Upper lobe of left lung (tissue), 6 donors: ENCODE data around the gene ACOT12. TPM values are rescaled to one million over a fixed set of nuclear protein-coding genes. Genes with fewer than 3 reads are reported as not detected.
A peak's percentile ranks its signal among the peaks of the same experiment; 100 is the strongest.

Experiments
- ATAC-seq, 2 donors: fragments of 200-7000 bp; cut with Tn5 transposase; one replicate each; pipeline ENCODE4 v1.9.1; 2022; ENCODE audit warnings: mild to moderate bottlenecking in 2 of 2, moderate library complexity in 2 of 2; ENCODE audit not compliant: low FRiP score in 2 of 2
- DNase-seq, 2 donors: peaks; one replicate each; pipeline ENCODE4 v3.0.0-alpha.2; 2019 to 2020
- H3K27ac ChIP-seq, 4 donors: fragments of 200-600 bp; sonication (generic); one replicate each; pipeline ENCODE4 v1.5.1; 2016 to 2019
- H3K27me3 ChIP-seq, 4 donors: fragments of 200-600 bp; sonication (generic); one replicate each; pipeline ENCODE4 v1.5.1; 2017 to 2019
- H3K36me3 ChIP-seq, 4 donors: fragments of 200-600 bp; sonication (generic); one replicate each; pipeline ENCODE4 v1.5.1; 2016 to 2019
- H3K4me1 ChIP-seq, 4 donors: fragments of 200-600 bp; sonication (generic); one replicate each; pipeline ENCODE4 v1.5.1; 2018 to 2019
- H3K4me3 ChIP-seq, 4 donors: fragments of 200-600 bp; sonication (generic); one replicate each; pipeline ENCODE4 v1.5.1; 2017 to 2019; ENCODE audit warnings: mild to moderate bottlenecking in 2 of 4, moderate library complexity in 1 of 4
- H3K9me3 ChIP-seq, 4 donors: fragments of 200-600 bp; sonication (generic); one replicate each; pipeline ENCODE4 v1.5.1; 2018 to 2019
- EP300 ChIP-seq, 4 donors: sonication (generic); formaldehyde crosslinking; IDR thresholded peaks; one replicate each; pipeline ENCODE4 v1.5.1; 2017; ENCODE audit warnings: antibody characterized with exemption in 4 of 4, control low read depth in 2 of 4
- POLR2A ChIP-seq, 4 donors: fragments of 450-650 bp; IDR thresholded peaks; one replicate each; pipeline ENCODE4 v1.5.1; 2016 to 2017; ENCODE audit warnings: antibody characterized with exemption in 4 of 4, mild to moderate bottlenecking in 2 of 4
- POLR2AphosphoS5 ChIP-seq, 2 donors: sonication (generic); formaldehyde crosslinking; IDR thresholded peaks; one replicate each; pipeline ENCODE4 v1.5.1; 2017; ENCODE audit warnings: antibody characterized with exemption in 2 of 2
- WGBS, 2 donors: methylation state at CpG; one replicate each; pipeline ENCODE4 v1.1.5; 2017 to 2018; 5-methylcytosine and 5-hydroxymethylcytosine counted together
- total RNA-seq, 6 donors: library from RNA; depleted of rRNA in 4 of 6; stranded (reverse); fragments of >200 nt in 4 of 6; gene quantifications; one replicate each; pipeline versions ENCODE4 v1.1.0 to v1.2.1, GENCODE V29; 2016 to 2021
- TF ChIP-seq, protein P1 (sequence below), 6 experiments: fragments of 450-650 bp in 4 of 6; fragments of 200-600 bp in 2 of 6; sonication (generic) in 2 of 6; IDR thresholded peaks; one replicate each; pipeline ENCODE4 v1.5.1; 2016 to 2019; ENCODE audit warnings: antibody characterized with exemption in 6 of 6
- donor health status: DM: no; HTN: no; CAD: no; lungs with moderate emphysema.
- donor health status: DM: no; HTN: yes; CAD: no; lungs with severe emphysema.

ACOT12 gene
- total RNA-seq, 6 donors from 2014 or later, result not detected

DNA sequence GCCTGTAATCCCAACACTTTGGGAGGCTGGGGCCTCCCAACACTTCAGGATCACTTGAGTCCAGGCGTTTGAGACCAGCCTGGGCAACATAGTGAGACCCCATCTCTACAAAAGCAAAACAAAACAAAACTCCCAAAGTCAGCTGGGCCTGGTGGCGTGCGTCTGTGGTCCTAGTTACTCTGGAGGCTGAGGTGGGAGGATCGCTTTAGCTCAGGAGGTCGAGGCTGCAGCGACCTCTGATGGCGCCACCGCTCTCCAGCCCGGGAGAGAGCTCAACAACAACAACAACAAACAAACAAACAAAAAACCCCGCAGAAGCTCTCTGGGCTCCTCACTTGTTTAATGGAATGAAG is 528 bp downstream of the ACOT12 start:
- ATAC-seq, result no peak
- H3K36me3 ChIP-seq, result no peaks in the 10 kb centered on the region
- DNase-seq, result no peak
- WGBS, 2 donors, result 33 to 35% methylated on average over 7 to 10 of the region's 10 CpGs
- H3K27ac ChIP-seq, result no peak overlapping the region
- TF ChIP-seq EP300 (IDR thresholded peaks at IDR 0.05) (no peak), POLR2A (IDR thresholded peaks at IDR 0.05) (no peak), POLR2AphosphoS5 (IDR thresholded peaks at IDR 0.05) (no peak)
- TF ChIP-seq, protein P1, sequence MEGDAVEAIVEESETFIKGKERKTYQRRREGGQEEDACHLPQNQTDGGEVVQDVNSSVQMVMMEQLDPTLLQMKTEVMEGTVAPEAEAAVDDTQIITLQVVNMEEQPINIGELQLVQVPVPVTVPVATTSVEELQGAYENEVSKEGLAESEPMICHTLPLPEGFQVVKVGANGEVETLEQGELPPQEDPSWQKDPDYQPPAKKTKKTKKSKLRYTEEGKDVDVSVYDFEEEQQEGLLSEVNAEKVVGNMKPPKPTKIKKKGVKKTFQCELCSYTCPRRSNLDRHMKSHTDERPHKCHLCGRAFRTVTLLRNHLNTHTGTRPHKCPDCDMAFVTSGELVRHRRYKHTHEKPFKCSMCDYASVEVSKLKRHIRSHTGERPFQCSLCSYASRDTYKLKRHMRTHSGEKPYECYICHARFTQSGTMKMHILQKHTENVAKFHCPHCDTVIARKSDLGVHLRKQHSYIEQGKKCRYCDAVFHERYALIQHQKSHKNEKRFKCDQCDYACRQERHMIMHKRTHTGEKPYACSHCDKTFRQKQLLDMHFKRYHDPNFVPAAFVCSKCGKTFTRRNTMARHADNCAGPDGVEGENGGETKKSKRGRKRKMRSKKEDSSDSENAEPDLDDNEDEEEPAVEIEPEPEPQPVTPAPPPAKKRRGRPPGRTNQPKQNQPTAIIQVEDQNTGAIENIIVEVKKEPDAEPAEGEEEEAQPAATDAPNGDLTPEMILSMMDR (IDR thresholded peaks at IDR 0.05), result no peak
- H3K4me3 ChIP-seq, result peak overlapping the region in 3 of 4 donors; percentile 34 to 48 (median 47)
- peaks cover 0 to 12% (median 7%) of the 10 kb centered on the region in 4 donors for H3K27me3 ChIP-seq
- no peaks in the 10 kb centered on the region for H3K9me3 ChIP-seq
- H3K4me1 ChIP-seq, result peaks cover 7 to 13% (median 12%) of the 10 kb centered on the region in 4 donors

DNA sequence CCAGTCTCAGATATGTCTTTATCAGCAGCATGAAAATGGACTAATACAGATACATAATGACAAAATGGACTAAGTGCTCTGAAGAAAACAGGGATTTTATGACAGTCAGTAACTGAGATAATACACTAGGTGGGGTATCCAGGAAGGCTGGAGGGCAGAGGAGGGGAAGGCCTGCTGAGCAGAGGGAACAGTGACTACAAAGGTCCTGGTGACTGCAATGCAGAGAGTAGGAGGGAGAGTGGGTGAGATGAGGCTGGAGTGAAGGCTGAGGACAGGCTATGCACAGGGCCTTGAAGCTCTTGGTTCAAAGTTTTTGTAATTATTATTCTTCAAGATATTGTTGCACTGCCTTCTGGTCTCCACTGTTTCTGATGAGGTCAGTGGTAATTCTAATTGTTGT is 4.9 kb downstream of the ACOT12 start:
- H3K9me3 ChIP-seq, result no peaks in the 10 kb centered on the region
- H3K27ac ChIP-seq, result no peak overlapping the region
- H3K4me1 ChIP-seq, result peaks cover 7 to 8% (median 7%) of the 10 kb centered on the region in 4 donors
- ATAC-seq (peak in 1 of 2 donors; percentile 26), DNase-seq (no peak)
- no peaks in the 10 kb centered on the region for H3K36me3 ChIP-seq
- TF ChIP-seq POLR2A (IDR thresholded peaks at IDR 0.05) (no peak), POLR2AphosphoS5 (IDR thresholded peaks at IDR 0.05) (no peak), EP300 (IDR thresholded peaks at IDR 0.05) (no peak)
- TF ChIP-seq, protein P1 (IDR thresholded peaks at IDR 0.05), result no peak
- H3K4me3 ChIP-seq, result no peak overlapping the region
- H3K27me3 ChIP-seq, result peaks cover 0 to 10% (median 6%) of the 10 kb centered on the region in 4 donors

DNA sequence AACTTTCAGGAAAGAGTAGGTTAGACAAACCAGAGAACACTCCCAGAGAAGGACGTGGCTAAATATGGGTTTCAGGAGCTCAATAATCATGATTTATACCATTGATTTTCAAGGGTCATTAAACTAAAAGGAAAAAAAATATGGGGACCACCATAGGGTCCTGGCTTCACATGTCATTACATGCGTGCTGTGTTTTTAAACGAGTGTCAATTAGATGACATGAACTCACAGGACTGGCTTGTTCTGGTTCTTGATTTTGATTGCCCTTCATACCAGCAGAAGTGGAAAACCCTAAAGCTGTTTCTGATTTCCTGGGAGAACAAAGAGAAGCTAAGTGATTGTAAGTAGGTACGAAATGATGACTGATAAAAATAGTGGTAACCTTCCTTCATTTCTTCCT is 5.8 kb downstream of the ACOT12 start:
- TF ChIP-seq POLR2A (IDR thresholded peaks at IDR 0.05) (no peak), EP300 (IDR thresholded peaks at IDR 0.05) (no peak), POLR2AphosphoS5 (IDR thresholded peaks at IDR 0.05) (no peak)
- TF ChIP-seq, protein P1 (IDR thresholded peaks at IDR 0.05), result no peak
- H3K4me3 ChIP-seq, result no peak overlapping the region
- peaks cover 0 to 2% (median 0%) of the 10 kb centered on the region in 4 donors for H3K27me3 ChIP-seq
- WGBS, 2 donors, result 84 to 85% methylated on average over 4 of the region's 4 CpGs
- H3K27ac ChIP-seq, result no peak overlapping the region
- H3K9me3 ChIP-seq, result no peaks in the 10 kb centered on the region
- DNase-seq (no peak), ATAC-seq (no peak)
- no peaks in the 10 kb centered on the region for H3K36me3 ChIP-seq
- H3K4me1 ChIP-seq, result no peaks in the 10 kb centered on the region

DNA sequence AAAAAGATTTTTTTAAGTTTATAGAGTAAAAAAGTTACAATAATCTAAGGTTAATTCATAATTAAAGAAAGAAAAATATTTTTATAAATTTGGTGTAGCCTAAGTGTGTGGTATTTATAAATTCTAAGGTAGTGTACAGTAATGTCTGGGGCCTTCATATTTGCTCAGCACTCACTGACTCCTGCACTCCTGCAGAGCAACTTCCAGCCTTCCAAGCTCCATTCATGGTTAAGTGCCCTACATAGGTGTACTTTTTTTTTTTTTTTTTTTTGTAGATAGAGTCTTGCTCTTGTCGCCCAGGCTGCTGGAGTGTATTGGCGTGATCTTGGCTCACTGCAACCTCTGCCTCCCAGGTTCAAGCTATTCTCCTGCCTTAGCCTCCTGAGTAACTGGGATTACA is 10.1 kb downstream of the ACOT12 start:
- TF ChIP-seq POLR2A (IDR thresholded peaks at IDR 0.05), result no peak
- H3K36me3 ChIP-seq, result no peaks in the 10 kb centered on the region
- no peak for DNase-seq
- H3K4me1 ChIP-seq, result no peaks in the 10 kb centered on the region
- no peak overlapping the region for H3K27ac ChIP-seq
- no peak for ATAC-seq
- no peaks in the 10 kb centered on the region for H3K27me3 ChIP-seq
- H3K4me3 ChIP-seq, result no peak overlapping the region
- WGBS, 2 donors, result 42 to 61% methylated on average over 2 of the region's 2 CpGs
- H3K9me3 ChIP-seq, result no peaks in the 10 kb centered on the region

DNA sequence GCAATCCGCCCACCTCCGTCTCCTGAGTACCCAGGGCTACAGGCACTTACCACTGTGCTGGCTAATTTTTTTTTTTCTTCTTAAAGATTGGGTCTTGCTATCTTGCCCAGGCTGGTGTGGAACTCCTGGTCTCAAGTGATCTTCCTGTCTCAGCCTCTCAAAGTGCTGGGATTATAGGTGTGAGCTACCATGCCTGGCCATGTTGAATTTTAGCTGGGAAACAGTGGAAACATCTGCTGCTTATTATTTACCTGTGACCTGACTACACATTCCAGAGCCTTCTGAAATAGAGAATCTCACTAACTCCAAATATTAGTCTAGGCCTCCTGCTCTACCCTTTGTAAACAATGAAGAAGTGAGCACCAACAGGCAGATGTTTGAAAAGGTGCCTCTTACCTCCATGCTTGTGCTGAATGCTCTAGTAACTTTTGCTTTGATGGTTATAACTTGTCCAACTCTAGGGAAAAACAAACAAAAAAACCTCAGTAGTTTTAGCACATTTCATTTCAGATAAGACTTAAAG is 22.5 kb downstream of the ACOT12 start:
- 93 to 98% methylated on average over 2 of the region's 2 CpGs for WGBS, 2 donors
- H3K4me3 ChIP-seq, result no peak overlapping the region
- no peak for DNase-seq
- no peaks in the 10 kb centered on the region for H3K9me3 ChIP-seq
- ATAC-seq, result no peak
- no peaks in the 10 kb centered on the region for H3K4me1 ChIP-seq
- no peaks in the 10 kb centered on the region for H3K36me3 ChIP-seq
- no peaks in the 10 kb centered on the region for H3K27me3 ChIP-seq
- TF ChIP-seq EP300 (IDR thresholded peaks at IDR 0.05) (no peak), POLR2AphosphoS5 (IDR thresholded peaks at IDR 0.05) (no peak), POLR2A (IDR thresholded peaks at IDR 0.05) (no peak)
- TF ChIP-seq, protein P1 (IDR thresholded peaks at IDR 0.05), result no peak
- H3K27ac ChIP-seq, result no peak overlapping the region
